Trophoblast cell (in vitro differentiated cells and primary cell): ENCODE results near the gene FES.

Experiments
- DNase-seq, 2 donors: peaks; one replicate each; pipeline ENCODE4 v3.0.0-alpha.2; 2016
- H2AFZ ChIP-seq: 2 replicates; pipeline ENCODE4 v1.6.1; 2013; ENCODE audit warnings: low read length, moderate library complexity, mild to moderate bottlenecking; ENCODE audit not compliant: insufficient read depth, poor library complexity
- H2AK5ac ChIP-seq: 2 replicates; pipeline ENCODE4 v1.6.1; 2013; ENCODE audit warnings: mild to moderate bottlenecking, low read length
- H2BK120ac ChIP-seq: 2 replicates; pipeline ENCODE4 v1.6.1; 2013; ENCODE audit warnings: low read length, mild to moderate bottlenecking, moderate library complexity; ENCODE audit not compliant: insufficient read depth, poor library complexity
- H2BK12ac ChIP-seq: 2 replicates; pipeline ENCODE4 v1.6.1; 2013; ENCODE audit warnings: mild to moderate bottlenecking, low read length, moderate library complexity
- H2BK5ac ChIP-seq: 2 replicates; pipeline ENCODE4 v1.6.1; 2013; ENCODE audit warnings: low read length, low read depth, moderate library complexity, mild to moderate bottlenecking; ENCODE audit not compliant: poor library complexity
- H3K14ac ChIP-seq: 2 replicates; pipeline ENCODE4 v1.6.1; 2013; ENCODE audit warnings: mild to moderate bottlenecking, low read length
- H3K18ac ChIP-seq: 2 replicates; pipeline ENCODE4 v1.6.1; 2013; ENCODE audit warnings: mild to moderate bottlenecking, low read length
- H3K23ac ChIP-seq: 2 replicates; pipeline ENCODE4 v1.6.1; 2013; ENCODE audit warnings: low read length
- H3K27ac ChIP-seq: 2 replicates; pipeline ENCODE4 v1.5.1; 2013; ENCODE audit warnings: low read depth, mild to moderate bottlenecking, inconsistent platforms, low read length, moderate library complexity
- H3K27me3 ChIP-seq: 2 replicates; pipeline ENCODE4 v1.6.1; 2013; ENCODE audit warnings: inconsistent platforms, mild to moderate bottlenecking, low read length, moderate library complexity; ENCODE audit not compliant: insufficient read depth
- H3K36me3 ChIP-seq, 2 experiments: 1 replicate in 1 of 2; 2 replicates in 1 of 2; pipeline ENCODE4 v1.6.1; 2013; ENCODE audit warnings: low read length in 2 of 2, mild to moderate bottlenecking in 2 of 2, moderate library complexity in 1 of 2; ENCODE audit not compliant: insufficient read depth in 2 of 2, control insufficient read depth in 1 of 2
- H3K4ac ChIP-seq: 2 replicates; pipeline ENCODE4 v1.6.1; 2013; ENCODE audit warnings: low read depth, mild to moderate bottlenecking, low read length, moderate library complexity
- H3K4me1 ChIP-seq, 2 experiments: 1 replicate in 1 of 2; 2 replicates in 1 of 2; pipeline ENCODE4 v1.6.1; 2013; ENCODE audit warnings: low read length in 2 of 2, mild to moderate bottlenecking in 2 of 2, moderate library complexity in 1 of 2; ENCODE audit not compliant: insufficient read depth in 2 of 2, control insufficient read depth in 1 of 2
- H3K4me2 ChIP-seq: 2 replicates; pipeline ENCODE4 v1.6.1; 2013; ENCODE audit warnings: inconsistent platforms, mild to moderate bottlenecking, low read length, moderate library complexity
- H3K4me3 ChIP-seq: 2 replicates; pipeline ENCODE4 v1.5.1; 2013; ENCODE audit warnings: mild to moderate bottlenecking, low read depth, low read length, inconsistent platforms
- H3K79me1 ChIP-seq: one replicate; pipeline ENCODE4 v1.6.1; 2013; ENCODE audit warnings: low read length
- H3K79me2 ChIP-seq: 2 replicates; pipeline ENCODE4 v1.6.1; 2013; ENCODE audit warnings: low read length, mild to moderate bottlenecking; ENCODE audit not compliant: control insufficient read depth, insufficient read depth, poor library complexity
- H3K9ac ChIP-seq: 2 replicates; pipeline ENCODE4 v1.6.1; 2013; ENCODE audit warnings: mild to moderate bottlenecking, low read length
- H3K9me3 ChIP-seq: 2 replicates; pipeline ENCODE4 v1.6.1; 2013; ENCODE audit warnings: low read depth, mild to moderate bottlenecking, control low read depth, inconsistent platforms, low read length; ENCODE audit not compliant: insufficient read depth
- H4K12ac ChIP-seq: 2 replicates; pipeline ENCODE4 v1.6.1; 2013; ENCODE audit warnings: low read depth, mild to moderate bottlenecking, low read length, moderate library complexity
- H4K8ac ChIP-seq: 2 replicates; pipeline ENCODE4 v1.6.1; 2013; ENCODE audit warnings: low read depth, mild to moderate bottlenecking, low read length, moderate library complexity
- H4K91ac ChIP-seq: one replicate; pipeline ENCODE4 v1.6.1; 2013; ENCODE audit warnings: low read depth, mild to moderate bottlenecking, low read length, moderate library complexity
- WGBS: extraction: QIAGEN DNeasy Blood & Tissue Kit; methylation state at CpG from one replicate; pipeline ENCODE4 v1.1.7; 2013; ENCODE audit warnings: missing lambda C conversion rate; ENCODE audit not compliant: insufficient read length, insufficient coverage; ENCODE audit errors: extremely low coverage; 5-methylcytosine and 5-hydroxymethylcytosine counted together

The FES gene

GRCh38 chr15:90934256-90934948 lies 50.1 kb downstream of the FES start:
- Histone ChIP-seq H3K4me1 (peaks cover 8 to 14% of the 10 kb centered on the region in 2 experiments), H2BK120ac (no peak overlapping the region), H2BK5ac (no peak overlapping the region), H3K4me3 (peak overlapping the region; percentile 87), H3K4me2 (peak overlapping the region; percentile 83), H3K27ac (no peak overlapping the region), H3K23ac (no peak overlapping the region), H3K79me2 (peaks cover 10% of the 10 kb centered on the region), H4K91ac (no peak overlapping the region), H2AFZ (peak overlapping the region; percentile 27), H4K8ac (peak overlapping the region; percentile 25), H4K12ac (no peak overlapping the region), H3K36me3 (peaks cover 8 to 9% of the 10 kb centered on the region in 2 experiments), H2BK12ac (no peak overlapping the region), H3K4ac (no peak overlapping the region), H2AK5ac (no peak overlapping the region), H3K14ac (no peak overlapping the region), H3K79me1 (peaks cover 9% of the 10 kb centered on the region), H3K27me3 (no peaks in the 10 kb centered on the region), H3K18ac (no peak overlapping the region), H3K9ac (no peak overlapping the region), H3K9me3 (no peaks in the 10 kb centered on the region)
- DNase-seq: peak; percentile 89 to 90
- no CpG with 5 or more reads among the region's 19 CpGs for WGBS

DNA sequence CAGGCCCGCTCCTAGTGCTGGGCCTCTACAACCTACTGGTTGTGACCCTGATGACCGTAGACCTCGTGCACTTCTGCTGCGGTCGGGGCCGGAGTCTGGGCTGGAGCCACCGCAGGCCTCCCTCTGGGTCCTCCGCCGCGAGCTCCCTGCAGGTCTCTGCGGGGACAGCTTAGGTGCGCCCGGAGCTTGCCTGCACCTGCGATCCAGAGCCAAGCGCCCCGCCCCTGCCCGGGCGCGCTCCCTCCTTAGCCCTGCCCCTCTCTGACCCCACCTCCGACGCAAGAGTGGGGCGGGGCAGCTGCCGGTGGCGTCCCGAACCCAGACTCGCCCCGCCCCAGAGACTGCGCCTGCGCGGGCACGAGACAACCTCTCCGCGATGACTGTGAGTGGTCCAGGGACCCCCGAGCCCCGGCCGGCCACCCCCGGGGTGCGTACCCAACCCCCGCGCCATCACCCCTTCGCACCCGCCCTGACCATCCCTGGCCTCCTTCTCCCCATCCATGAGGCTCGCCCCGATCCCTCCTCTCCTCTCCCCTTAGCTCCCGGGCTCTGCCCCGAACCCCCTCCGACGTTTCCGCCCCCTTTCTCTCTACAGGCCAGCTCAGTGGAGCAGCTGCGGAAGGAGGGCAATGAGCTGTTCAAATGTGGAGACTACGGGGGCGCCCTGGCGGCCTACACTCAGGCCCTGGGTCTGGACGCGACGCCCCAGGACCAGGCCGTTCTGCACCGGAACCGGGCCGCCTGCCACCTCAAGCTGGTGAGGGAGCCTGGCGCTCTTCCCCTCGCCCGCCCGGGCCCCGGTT lies 50.8 kb downstream of the FES start, which contains the start of gene UNC45A:
Gene UNC45A, plus strand, starts transcription at position 337 of the 803 bp plus-strand sequence. Its CDS starts 40 bp downstream, at position 377.
- no peak within 1 kb of the TSS for H3K23ac ChIP-seq
- H3K79me2 ChIP-seq: peaks cover 10% of the 10 kb centered on the region
- H3K9ac ChIP-seq: peak within 1 kb of the TSS; percentile 72
- peak within 1 kb of the TSS; percentile 31 for H2AK5ac ChIP-seq
- H4K8ac ChIP-seq: peak within 1 kb of the TSS; percentile 66
- no peaks in the 10 kb centered on the region for H3K27me3 ChIP-seq
- H3K27ac ChIP-seq: no peak within 1 kb of the TSS
- no peak within 1 kb of the TSS for H2BK12ac ChIP-seq
- no CpG with 5 or more reads among the region's 65 CpGs for WGBS
- peak within 1 kb of the TSS; percentile 87 for H3K4me3 ChIP-seq
- peak within 1 kb of the TSS; percentile 54 for H4K12ac ChIP-seq
- peak within 1 kb of the TSS; percentile 59 for H2BK120ac ChIP-seq
- H3K4me1 ChIP-seq: peaks cover 8 to 14% of the 10 kb centered on the region in 2 experiments
- H4K91ac ChIP-seq: peak within 1 kb of the TSS; percentile 21
- H3K9me3 ChIP-seq: no peaks in the 10 kb centered on the region
- H3K14ac ChIP-seq: peak within 1 kb of the TSS; percentile 65
- peak within 1 kb of the TSS; percentile 35 for H3K4ac ChIP-seq
- peak within 1 kb of the TSS; percentile 7 for H2BK5ac ChIP-seq
- DNase-seq: peak; percentile 90 to 94
- H3K79me1 ChIP-seq: peaks cover 9% of the 10 kb centered on the region
- H3K4me2 ChIP-seq: peak within 1 kb of the TSS; percentile 83
- peak within 1 kb of the TSS; percentile 34 for H3K18ac ChIP-seq
- peak within 1 kb of the TSS; percentile 65 for H2AFZ ChIP-seq
- peaks cover 16 to 17% of the 10 kb centered on the region in 2 experiments for H3K36me3 ChIP-seq

DNA sequence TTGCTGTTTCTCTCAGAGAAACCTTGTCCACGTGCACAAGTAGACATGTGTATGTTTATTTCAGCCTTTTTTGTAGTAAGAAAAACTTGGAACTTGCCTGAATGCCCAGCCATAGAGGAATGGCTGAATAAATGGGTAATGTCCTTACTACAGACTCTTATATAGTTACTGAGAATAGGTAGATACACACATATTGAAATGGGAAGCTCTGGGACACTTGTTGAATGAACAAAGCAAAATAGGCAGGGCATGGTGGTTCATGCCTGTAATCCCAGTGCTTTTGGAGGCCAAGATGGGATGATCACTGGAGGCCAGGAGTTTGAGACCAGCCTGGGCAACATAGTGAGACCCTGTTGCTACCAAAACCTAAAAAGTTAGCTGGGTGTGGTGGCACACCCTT lies 52.5 kb downstream of the FES start:
- peaks cover 8 to 14% of the 10 kb centered on the region in 2 experiments for H3K4me1 ChIP-seq
- H3K27me3 ChIP-seq: no peaks in the 10 kb centered on the region
- no peak overlapping the region for H3K27ac ChIP-seq
- H4K8ac ChIP-seq: no peak overlapping the region
- H2BK120ac ChIP-seq: no peak overlapping the region
- no peaks in the 10 kb centered on the region for H3K9me3 ChIP-seq
- no peak overlapping the region for H2AK5ac ChIP-seq
- H2AFZ ChIP-seq: no peak overlapping the region
- H3K23ac ChIP-seq: no peak overlapping the region
- H3K36me3 ChIP-seq: peaks cover 27 to 29% of the 10 kb centered on the region in 2 experiments
- H3K4me2 ChIP-seq: no peak overlapping the region
- H3K9ac ChIP-seq: no peak overlapping the region
- WGBS: no CpG with 5 or more reads among the region's 1 CpG
- no peak overlapping the region for H3K4ac ChIP-seq
- H3K14ac ChIP-seq: no peak overlapping the region
- H3K4me3 ChIP-seq: no peak overlapping the region
- no peak overlapping the region for H4K12ac ChIP-seq
- H2BK5ac ChIP-seq: no peak overlapping the region
- peaks cover 9% of the 10 kb centered on the region for H3K79me1 ChIP-seq
- no peak overlapping the region for H3K18ac ChIP-seq
- H3K79me2 ChIP-seq: peaks cover 10% of the 10 kb centered on the region
- H2BK12ac ChIP-seq: no peak overlapping the region
- no peak for DNase-seq
- H4K91ac ChIP-seq: no peak overlapping the region

GRCh38 chr15:90938261-90938660 lies 54.0 kb downstream of the FES start:
- no peak overlapping the region for H4K12ac ChIP-seq

More at GRCh38 chr15:90938261-90938660, 54.0 kb downstream of the FES start:
- Histone ChIP-seq H3K4ac (no peak overlapping the region), H3K79me2 (peaks cover 7% of the 10 kb centered on the region), H2BK12ac (no peak overlapping the region), H3K27me3 (no peaks in the 10 kb centered on the region), H2BK120ac (no peak overlapping the region), H3K4me2 (no peak overlapping the region), H2BK5ac (no peak overlapping the region), H3K23ac (no peak overlapping the region), H4K8ac (no peak overlapping the region), H3K9me3 (no peaks in the 10 kb centered on the region), H2AK5ac (no peak overlapping the region), H3K79me1 (peaks cover 5% of the 10 kb centered on the region), H4K91ac (no peak overlapping the region), H3K9ac (no peak overlapping the region), H3K36me3 (peaks cover 42 to 43% of the 10 kb centered on the region in 2 experiments), H3K4me3 (no peak overlapping the region), H3K18ac (no peak overlapping the region), H3K14ac (no peak overlapping the region), H3K27ac (no peak overlapping the region), H2AFZ (no peak overlapping the region), H3K4me1 (peaks cover 8 to 14% of the 10 kb centered on the region in 2 experiments)
- no peak for DNase-seq
- no CpG with 5 or more reads among the region's 5 CpGs for WGBS
